ENCODE results near the gene ALKBH5. TPM values are rescaled to one million over a fixed set of nuclear protein-coding genes. Genes with fewer than 3 reads are reported as not detected.

ALKBH5 gene
- total RNA-seq, 2 donors from 2014 or later = 177 to 193 TPM

GRCh38 chr17:18144261-18144660 is 39.4 kb upstream of the ALKBH5 start:
- H3K4me1 ChIP-seq = peaks cover 0 to 4% of the 10 kb centered on the region in 2 donors
- TF ChIP-seq, protein P1, sequence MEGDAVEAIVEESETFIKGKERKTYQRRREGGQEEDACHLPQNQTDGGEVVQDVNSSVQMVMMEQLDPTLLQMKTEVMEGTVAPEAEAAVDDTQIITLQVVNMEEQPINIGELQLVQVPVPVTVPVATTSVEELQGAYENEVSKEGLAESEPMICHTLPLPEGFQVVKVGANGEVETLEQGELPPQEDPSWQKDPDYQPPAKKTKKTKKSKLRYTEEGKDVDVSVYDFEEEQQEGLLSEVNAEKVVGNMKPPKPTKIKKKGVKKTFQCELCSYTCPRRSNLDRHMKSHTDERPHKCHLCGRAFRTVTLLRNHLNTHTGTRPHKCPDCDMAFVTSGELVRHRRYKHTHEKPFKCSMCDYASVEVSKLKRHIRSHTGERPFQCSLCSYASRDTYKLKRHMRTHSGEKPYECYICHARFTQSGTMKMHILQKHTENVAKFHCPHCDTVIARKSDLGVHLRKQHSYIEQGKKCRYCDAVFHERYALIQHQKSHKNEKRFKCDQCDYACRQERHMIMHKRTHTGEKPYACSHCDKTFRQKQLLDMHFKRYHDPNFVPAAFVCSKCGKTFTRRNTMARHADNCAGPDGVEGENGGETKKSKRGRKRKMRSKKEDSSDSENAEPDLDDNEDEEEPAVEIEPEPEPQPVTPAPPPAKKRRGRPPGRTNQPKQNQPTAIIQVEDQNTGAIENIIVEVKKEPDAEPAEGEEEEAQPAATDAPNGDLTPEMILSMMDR (IDR thresholded peaks at IDR 0.05) = no peak
- H3K27ac ChIP-seq = no peak overlapping the region
- no peaks in the 10 kb centered on the region for H3K36me3 ChIP-seq
- no peaks in the 10 kb centered on the region for H3K27me3 ChIP-seq
- no peaks in the 10 kb centered on the region for H3K9me3 ChIP-seq
- DNase-seq (ENCODE audit: low spot score) = no peak
- H3K4me3 ChIP-seq = no peak overlapping the region

DNA sequence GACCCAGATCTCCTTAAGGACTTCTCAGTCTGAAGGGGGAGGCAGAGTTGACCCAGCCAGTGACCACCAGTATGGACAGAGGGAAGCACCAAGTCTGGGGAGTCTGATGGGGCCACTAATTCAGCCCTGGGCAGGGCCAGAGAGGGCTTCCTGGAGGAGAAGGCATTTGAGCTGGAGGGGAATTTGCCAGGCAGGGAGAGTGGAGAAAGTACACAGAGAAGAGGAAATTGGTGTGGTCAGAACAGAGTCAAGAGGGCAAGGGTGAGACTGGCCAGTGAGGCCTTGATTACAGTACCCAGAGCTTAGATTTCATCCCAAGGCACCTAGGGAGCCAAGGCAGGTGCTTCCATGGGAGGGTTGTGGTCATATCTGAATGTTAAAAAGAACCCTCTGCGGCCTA is 38.8 kb upstream of the ALKBH5 start:
- TF ChIP-seq, protein P1 (IDR thresholded peaks at IDR 0.05) = no peak
- Histone ChIP-seq H3K4me1 (peaks cover 0 to 4% of the 10 kb centered on the region in 2 donors), H3K4me3 (no peak overlapping the region), H3K36me3 (no peaks in the 10 kb centered on the region), H3K27ac (no peak overlapping the region), H3K27me3 (no peaks in the 10 kb centered on the region), H3K9me3 (no peaks in the 10 kb centered on the region)
- DNase-seq (ENCODE audit: low spot score) = no peak

- no peak overlapping the region for H3K27ac ChIP-seq
- H3K9me3 ChIP-seq = no peaks in the 10 kb centered on the region
- peaks cover 0 to 3% of the 10 kb centered on the region in 2 donors for H3K4me1 ChIP-seq
- H3K27me3 ChIP-seq = no peaks in the 10 kb centered on the region
- no peaks in the 10 kb centered on the region for H3K36me3 ChIP-seq
- TF ChIP-seq, protein P1 (IDR thresholded peaks at IDR 0.05) = no peak
- no peak overlapping the region for H3K4me3 ChIP-seq
- DNase-seq (ENCODE audit: low spot score) = no peak
Measured at GRCh38 chr17:18145811-18146210, 37.8 kb upstream of the ALKBH5 start.

DNA sequence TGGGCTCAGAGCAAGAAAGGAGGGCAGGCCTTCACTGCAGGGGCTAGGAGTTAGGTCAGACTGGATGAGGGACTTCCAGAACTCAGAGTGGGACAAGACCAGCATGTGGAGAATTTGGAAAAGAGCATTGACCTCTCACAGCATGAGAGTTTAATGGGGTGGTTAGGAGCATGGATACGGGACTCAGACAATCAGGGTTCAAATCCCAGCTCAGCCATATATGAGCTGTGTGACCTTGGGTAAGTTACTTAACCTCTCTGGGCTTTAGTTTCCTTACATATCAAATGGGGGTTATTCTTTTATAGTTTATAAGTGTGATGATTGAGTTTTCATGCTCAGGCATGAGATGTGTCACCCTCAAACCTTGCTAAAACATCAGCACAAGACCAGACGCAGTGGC is 37.4 kb upstream of the ALKBH5 start:
- Histone ChIP-seq H3K9me3 (no peaks in the 10 kb centered on the region), H3K4me3 (no peak overlapping the region), H3K27me3 (no peaks in the 10 kb centered on the region), H3K36me3 (no peaks in the 10 kb centered on the region), H3K27ac (no peak overlapping the region), H3K4me1 (no peaks in the 10 kb centered on the region)
- TF ChIP-seq, protein P1 (IDR thresholded peaks at IDR 0.05) = no peak
- no peak for DNase-seq (ENCODE audit: low spot score)

DNA sequence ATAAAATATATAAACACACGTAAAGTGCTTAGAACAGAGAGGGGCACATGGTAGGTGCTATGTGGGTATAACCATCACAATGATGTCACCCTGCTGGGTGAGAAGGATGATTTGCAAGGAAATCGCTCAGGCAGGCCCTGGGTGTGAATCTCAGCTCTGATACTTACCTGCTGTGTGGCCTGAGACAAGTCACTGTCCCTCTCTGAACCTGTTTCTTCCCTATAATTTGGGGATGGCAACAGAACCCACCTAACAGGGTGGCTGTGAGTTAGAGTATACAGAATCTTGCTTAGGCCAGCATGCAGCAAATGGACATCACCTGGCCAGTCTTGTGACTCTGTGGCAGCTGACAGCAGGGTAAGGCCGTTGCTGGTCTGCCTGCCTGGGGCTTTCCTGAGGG is 36.6 kb upstream of the ALKBH5 start:
- H3K4me3 ChIP-seq = no peak overlapping the region
- no peak for DNase-seq (ENCODE audit: low spot score)

DNA sequence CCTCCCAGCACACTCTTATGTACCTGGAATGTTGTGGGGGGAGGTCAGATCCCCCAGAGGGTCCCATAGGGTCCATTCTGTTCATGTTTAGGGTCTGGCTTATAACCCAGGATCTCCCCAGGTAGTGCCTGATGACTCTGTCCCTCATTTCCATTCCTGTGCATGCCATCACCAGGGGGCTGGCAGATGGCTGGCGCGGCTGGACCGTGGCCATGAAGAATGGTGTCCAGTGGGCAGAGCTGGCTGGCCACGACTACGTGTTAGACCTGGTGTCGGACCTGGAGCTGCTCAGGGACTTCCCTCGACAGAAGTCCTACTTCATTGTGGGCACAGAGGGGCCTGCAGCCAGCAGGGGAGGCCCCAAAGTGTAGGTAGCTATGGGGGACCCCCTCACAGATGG is 35.0 kb upstream of the ALKBH5 start:
- no peaks in the 10 kb centered on the region for H3K27me3 ChIP-seq
- H3K27ac ChIP-seq = no peak overlapping the region
- no peak overlapping the region for H3K4me3 ChIP-seq
- TF ChIP-seq, protein P1 (IDR thresholded peaks at IDR 0.05) = no peak
- H3K9me3 ChIP-seq = no peaks in the 10 kb centered on the region
- no peak for DNase-seq (ENCODE audit: low spot score)
- no peaks in the 10 kb centered on the region for H3K36me3 ChIP-seq
- H3K4me1 ChIP-seq = peaks cover 0 to 8% of the 10 kb centered on the region in 2 donors

More for the DNA sequence above, 36.6 kb upstream of the ALKBH5 start:
- no peaks in the 10 kb centered on the region for H3K27me3 ChIP-seq
- H3K27ac ChIP-seq = no peak overlapping the region
- no peaks in the 10 kb centered on the region for H3K9me3 ChIP-seq
- no peaks in the 10 kb centered on the region for H3K36me3 ChIP-seq
- TF ChIP-seq, protein P1 (IDR thresholded peaks at IDR 0.05) = no peak
- H3K4me1 ChIP-seq = no peaks in the 10 kb centered on the region
